ENCODE results near the gene RAB32.
"Not testable (repeated sequence)": the region's sequence is repeated elsewhere in the genome, so short reads cannot be mapped to it uniquely, and the experiment has no call there.

RAB32 gene

DNA sequence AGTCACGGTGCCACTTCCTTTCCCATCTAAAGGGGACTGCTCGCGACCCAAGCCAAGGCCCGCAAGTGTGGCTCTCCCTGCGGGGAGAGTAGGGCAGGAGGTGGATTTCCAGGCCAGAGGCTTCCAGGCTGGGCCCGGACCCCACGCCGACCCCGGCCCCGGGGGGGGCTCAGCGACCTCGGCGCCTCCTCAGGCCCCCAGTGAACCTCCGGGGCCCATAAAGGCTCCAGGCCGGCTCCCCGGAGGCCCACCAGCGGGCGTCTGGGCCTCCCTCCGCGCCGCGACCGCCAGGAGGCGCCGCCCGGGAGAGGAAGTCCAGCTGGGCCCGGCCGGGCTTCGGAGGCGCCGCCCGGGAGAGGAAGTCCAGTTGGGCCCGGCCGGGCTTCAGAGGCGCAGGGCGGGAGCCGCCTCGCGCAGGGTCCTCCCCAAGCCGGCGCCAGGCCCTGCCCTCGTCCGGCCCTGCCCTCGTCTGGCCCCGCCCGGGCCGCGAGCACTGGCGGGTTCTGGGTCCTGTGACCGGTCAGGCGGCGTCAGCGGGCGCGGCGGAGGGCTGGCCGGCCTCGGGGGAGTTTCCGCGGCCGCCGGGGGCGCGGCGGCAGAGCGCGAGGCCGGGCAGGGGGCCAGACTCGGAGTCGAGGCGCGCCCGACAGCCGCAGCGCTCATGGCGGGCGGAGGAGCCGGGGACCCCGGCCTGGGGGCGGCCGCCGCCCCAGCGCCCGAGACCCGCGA, at the start of gene RAB32:
Gene RAB32 (plus strand): TSS at position 623 of the 729 bp plus-strand sequence. CDS start 39 bp downstream, at position 662.
- DNase-seq (ENCODE audit: low read depth in 2 of 2) = peak in 1 of 2 donors; percentile 0

DNA sequence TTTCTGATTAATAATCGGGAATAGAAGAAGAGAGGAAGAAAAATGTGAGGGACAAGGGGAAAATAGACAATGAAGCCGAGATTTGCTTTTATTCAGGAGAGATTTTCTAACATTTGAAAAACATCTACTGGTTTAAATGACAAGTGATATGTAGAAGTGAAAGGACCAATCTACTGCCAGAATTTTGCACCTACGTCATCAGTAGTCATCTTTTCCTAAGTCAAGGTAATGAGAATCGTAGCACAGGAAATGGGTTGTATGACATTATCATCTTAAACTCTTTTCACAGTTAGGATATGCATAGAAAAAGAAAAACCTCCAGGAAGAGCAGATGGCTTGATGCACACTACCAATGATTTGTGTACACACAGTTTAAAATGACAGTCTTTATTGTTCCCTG, 45.3 kb upstream of the RAB32 start:
- DNase-seq (ENCODE audit: low read depth in 2 of 2) = no peak

DNA sequence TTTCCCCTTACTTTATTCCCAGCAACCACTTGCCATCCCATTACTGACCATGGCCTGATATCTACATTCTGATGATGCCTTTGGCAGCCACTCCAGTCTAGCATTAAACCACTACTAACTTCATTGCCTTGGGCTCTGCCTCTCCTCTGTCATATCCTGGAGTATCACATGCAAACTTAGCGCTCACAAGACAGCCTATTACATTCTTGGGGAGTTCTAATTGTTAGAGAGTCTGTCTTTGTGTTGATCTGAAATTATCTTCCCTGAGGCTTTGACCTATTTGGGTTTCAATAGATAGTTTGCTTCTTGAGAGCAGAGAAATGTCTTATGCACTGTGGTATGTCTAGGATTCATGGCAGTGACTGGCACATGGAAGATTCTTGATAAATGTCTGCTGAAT, 40.5 kb upstream of the RAB32 start:
- DNase-seq (ENCODE audit: low read depth in 2 of 2) = no peak

DNA sequence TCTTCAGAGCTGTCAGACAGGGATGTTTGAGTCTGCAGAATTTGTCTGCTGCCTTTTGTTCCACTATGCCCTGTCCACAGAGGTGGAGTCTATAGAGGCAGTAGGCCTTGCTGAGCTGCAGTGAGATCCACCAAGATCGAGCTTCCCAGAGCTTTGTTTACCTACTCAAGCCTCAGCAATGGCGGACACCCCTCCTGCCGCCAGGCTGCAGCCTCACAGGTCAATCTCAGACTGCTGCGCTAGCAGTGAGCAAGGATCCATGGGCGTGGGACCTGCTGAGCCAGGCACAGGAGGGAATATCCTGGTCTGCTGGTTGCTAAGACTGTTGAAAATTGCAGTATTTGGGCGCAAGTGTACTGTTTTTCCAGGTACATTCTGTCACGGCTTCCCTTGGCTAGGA, 28.4 kb upstream of the RAB32 start:
- no peak for DNase-seq (ENCODE audit: low read depth in 2 of 2)

DNA sequence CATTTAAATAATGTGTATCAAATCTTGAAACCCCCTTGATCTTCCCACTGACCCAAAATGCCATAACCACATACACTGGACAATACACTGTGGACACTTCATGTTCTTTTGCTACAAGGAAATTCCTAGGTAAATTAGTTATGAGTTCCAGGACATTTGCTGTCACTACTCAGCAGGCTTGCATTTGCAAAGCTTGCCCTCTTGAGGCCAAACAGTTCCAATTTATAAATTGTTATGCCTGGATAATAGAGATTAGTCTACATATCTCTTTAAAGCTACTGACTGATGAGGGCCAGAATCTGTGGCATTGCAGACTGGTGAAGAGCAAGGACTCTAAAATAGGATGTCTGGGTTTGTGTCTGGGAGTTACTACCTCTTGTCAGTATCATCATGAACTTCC, 17.4 kb upstream of the RAB32 start:
- no peak for DNase-seq (ENCODE audit: low read depth in 2 of 2)

DNA sequence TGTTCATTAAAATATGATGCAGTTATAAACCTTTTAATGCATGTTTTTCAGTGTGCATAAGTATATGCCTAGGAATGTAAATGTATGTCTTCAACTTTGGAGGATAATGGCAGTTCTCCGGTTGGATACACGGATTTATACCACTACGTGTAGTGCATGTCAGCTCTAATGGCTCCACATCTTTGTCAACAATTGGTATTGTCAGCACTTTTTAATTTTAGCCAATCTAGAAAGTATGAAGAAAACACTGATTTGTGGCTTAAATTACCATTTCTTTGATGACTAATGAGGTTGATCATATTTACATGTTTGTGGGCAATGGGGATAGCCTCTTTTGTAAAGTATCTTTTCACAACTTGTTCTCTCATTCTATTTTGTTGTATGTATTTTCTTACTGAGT, 10.9 kb upstream of the RAB32 start:
- DNase-seq (ENCODE audit: low read depth in 2 of 2) = no peak

DNA sequence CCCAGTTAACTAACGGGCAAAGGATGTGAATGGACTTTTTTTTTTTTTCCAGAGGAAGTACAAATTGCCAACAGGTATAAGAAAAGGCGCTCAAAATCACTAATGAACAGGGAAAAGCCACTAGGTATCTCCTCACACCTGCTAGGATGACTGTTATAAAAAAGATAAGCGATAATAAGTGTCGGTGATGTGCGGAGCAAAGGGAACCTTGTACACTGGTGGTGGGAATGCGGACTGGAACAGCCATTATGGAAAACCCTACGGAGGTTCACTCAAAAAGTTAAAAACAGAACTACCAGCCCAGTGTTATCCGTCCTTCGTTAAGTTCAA, 787 bp upstream of the RAB32 start:
- DNase-seq (ENCODE audit: low read depth in 2 of 2) = no peak

DNA sequence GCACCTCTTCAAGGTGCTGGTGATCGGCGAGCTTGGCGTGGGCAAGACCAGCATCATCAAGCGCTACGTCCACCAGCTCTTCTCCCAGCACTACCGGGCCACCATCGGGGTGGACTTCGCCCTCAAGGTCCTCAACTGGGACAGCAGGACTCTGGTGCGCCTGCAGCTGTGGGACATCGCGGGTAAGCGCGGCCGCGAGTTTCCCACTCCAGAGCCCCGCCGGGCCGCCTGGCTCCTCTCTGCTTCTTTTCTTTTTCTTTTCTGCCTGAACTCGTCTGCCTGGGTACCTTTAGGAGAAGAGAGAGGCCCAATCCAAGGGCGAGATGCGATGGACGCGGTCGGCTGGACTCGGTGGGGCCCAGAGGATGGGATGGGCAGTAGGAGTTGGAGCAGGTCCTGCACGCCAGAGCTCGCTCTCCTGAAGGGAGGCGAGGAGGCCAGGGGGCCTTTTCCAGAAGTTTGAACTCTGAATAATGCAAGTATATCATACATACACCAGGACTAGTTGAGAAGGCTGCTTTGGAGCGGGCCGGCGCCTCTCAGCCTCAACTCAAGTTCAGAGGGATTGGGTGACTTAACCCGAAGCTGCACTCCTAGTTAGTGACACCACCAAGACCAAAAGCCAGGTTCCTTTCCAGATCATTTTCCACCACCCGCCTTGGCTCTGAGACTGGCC, 445 bp downstream of the RAB32 start:
- no peak for DNase-seq (ENCODE audit: low read depth in 2 of 2)

DNA sequence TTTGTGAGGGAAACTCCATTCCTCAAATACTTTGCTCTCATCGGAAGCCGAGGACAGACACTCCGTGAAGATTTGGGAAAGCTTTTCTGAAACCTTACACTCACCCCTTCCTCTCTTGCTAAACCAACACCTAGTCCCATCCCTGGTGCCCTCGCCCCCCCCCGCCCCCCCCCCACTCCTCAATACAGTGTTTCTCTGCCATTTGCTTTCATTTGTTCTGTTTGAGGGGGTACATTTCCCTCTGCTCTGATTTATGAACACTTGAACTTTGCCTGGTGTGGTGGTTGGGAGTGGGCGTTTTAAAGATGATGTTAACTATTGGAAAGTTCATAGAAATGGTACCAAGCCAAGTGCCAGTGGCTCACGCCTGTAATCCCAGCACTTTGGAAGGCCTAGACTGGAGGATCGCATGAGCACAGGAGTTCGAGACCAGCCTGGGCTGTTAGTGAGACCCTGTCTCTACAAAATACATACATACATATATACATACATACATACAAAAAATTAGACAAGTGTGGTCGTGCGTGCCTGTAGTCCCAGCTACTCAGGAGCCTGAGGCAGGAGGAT, 1.1 kb downstream of the RAB32 start:
- no peak for DNase-seq (ENCODE audit: low read depth in 2 of 2)

DNA sequence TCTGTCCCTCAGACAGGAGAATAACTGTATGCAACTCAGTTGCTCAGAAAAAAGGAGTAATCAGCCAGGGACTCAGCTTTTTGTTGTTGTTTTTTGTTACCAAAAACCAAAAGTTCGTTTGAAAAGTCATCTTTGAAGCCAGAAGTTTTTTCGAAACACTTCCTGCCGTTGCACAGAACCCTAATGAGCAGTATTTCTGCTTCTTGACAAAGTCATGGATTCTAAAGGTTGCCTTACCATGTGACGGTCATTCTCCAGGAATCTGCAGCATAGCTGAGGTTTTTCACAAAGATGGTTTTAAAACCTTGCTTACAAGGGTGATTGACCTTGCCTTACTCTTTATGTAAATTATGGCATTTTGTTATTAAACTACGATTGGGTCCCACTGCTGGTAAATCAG, 1.9 kb downstream of the RAB32 start:
- DNase-seq (ENCODE audit: low read depth in 2 of 2) = no peak

DNA sequence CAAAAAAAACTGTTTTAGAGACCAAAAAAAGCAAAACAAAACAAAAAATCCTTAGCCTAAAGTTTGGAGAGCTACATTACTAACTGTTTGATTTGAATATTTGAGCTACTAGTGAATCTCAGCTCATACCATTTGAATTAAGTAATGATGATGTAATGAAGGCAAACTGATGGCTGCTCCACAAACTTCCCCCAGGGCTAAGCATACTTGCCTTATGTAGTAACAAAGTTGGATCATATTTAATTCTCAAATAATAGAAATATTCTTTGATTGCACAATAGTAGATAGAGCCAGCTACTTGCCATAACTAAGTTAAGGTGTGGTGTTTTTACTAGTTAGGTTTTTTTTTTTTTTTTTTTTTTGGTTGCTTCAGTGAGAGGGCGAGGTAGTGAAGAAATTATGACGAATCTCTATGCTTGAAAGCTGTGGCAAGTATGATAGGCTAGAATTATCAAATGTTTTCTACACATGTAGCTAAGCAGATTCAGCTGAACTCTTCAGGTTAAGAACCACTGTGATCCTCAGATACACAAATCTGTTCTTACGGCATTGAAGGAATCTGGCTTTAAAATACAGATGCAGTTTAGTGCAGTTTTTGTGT, 2.9 kb downstream of the RAB32 start:
- no peak for DNase-seq (ENCODE audit: low read depth in 2 of 2)

DNA sequence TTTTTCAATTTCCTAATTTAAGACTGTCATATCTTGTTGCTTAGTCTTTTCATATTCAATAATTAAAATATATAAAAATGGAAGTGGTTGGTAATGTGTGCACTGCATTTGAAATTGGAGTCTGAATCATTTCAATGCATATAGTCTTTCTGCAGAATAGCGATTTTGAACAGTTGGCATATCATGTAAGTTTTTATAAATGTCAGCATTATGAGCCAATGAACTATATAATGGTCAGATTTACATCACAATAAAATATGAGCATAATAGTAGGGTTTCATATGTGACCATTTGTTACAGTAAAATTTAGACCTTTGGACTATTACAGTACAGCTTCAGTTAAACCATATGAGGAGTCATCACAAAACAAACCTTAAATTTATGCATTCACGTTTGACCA, 4.3 kb downstream of the RAB32 start:
- no peak for DNase-seq (ENCODE audit: low read depth in 2 of 2)

DNA sequence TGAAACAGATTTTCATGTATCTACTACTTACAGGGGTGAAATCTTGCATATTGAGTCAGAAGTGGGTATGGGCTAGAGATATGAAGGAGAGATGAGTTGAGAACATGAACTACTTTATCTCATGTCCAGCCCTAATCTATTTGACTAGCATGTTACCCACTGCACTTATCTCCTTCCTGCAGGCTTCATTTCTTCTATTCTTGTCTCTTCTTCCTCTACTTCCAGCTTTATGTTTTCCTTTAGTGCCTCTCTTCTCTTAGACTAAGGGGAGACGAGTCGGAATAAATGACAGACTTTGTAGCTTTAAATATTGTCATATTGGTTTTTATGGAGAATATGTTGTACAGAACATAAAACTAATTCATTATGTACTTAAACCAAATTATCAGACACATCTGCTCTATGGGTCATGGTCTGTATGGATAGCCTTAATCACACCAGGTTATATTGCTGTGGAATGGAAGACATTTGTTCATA, 5.3 kb downstream of the RAB32 start:
- DNase-seq (ENCODE audit: low read depth in 2 of 2) = no peak

DNA sequence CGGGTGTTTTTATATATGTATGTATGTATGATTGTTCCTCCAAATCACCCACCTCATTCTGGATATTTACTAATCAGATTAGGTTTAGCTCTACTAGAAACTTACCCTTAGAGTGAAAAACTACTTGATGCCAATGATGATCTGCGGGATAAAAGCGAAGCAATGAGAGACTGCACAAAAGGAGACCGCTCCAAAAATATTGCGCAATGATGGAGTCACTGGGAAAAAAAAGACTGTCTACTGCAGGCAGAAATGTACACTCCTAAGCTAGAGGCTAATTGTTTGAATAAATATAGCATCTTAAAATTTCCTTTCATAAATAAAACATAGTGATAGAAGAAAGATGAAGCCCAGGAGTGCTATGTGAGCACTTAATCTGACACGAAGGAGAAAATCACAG, 7.3 kb downstream of the RAB32 start:
- no peak for DNase-seq (ENCODE audit: low read depth in 2 of 2)

DNA sequence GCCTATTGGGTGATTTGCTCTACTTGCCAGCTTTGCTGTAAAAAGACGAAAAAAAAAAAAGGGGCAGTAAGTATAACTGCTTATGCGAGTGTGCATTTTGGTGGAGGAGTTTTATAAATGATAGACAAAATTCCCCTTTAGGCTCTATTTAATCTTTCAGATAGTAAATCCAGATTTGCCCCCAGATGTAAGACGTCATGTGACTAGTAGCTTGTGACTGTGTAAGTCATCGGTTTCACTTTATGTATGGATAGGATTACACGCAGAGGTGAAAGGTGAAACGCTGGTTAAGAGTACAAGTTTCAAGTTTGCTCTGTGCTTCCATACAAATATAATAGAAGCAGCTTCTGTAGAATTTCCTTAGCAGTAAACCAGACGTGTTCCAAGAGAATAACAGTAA, 7.9 kb downstream of the RAB32 start:
- DNase-seq (ENCODE audit: low read depth in 2 of 2) = no peak

DNA sequence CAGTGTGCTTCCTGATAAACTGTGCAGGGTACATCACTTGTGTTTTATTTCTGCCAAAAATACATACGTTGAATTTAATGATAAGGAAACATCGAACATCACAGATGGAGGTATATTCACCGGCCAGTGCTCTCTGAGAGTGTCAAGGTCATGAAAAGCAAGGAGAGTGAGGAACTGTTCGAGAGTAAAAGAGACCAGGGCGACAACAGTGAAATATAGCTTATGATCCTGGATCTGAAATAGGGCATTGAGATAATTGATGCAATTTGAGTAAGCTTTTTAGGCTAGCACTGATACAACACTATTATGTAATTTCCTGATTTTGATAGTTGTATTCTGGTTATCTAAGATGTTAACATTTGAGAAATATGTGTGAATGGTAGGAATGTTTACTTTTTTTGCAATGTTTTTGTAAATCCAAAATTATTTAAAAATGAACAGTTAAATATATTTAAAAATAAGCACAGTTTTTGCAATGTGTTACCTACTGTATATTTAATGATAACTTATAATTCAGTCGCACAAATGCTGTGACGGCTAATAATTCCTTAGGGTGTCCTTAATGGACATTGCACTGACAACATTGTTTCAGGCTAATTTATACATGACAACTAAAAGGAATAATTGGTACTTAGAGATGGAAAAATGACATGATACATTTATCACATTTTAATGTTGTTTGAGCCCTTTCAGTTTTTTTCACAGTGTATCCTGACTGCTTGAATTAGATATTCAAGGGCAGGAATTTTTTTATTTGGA, 9.9 kb downstream of the RAB32 start:
- no peak for DNase-seq (ENCODE audit: low read depth in 2 of 2)

DNA sequence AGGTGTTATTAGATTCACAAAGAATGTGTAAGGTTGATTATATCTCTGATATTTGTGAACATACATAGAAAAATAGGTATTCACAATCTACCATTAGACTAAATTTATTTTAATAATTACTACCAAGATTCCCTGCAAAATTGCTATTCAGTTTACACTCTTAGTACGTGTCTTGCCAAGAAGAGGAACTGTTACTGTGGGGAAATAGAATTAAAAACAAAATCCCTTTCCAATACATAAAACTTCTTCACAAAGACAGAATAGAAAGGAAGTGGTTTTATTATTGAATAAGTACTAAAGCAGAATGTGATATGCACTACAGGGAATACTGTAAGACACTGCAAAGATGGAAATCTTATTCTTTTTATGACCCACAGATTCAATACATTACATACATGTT, 17.0 kb downstream of the RAB32 start:
- DNase-seq (ENCODE audit: low read depth in 2 of 2) = no peak

DNA sequence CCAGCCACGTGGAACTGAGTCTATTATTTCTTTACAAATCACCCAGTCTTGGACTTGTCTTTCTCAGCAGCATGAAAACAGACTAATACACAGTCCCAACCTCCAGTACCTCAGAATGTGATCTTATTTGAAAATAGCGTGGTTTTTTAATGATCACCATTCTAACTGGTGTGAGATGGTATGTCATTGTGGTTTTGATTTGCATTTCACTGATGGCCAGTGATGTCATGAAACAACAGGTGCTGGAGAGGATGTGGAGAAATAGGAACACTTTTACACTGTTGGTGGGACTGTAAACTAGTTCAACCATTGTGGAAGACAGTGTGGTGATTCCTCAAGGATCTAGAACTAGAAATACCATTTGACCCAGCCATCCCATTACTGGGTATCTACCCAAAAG, 23.0 kb downstream of the RAB32 start:
- DNase-seq (ENCODE audit: low read depth in 2 of 2) = not testable (repeated sequence)

DNA sequence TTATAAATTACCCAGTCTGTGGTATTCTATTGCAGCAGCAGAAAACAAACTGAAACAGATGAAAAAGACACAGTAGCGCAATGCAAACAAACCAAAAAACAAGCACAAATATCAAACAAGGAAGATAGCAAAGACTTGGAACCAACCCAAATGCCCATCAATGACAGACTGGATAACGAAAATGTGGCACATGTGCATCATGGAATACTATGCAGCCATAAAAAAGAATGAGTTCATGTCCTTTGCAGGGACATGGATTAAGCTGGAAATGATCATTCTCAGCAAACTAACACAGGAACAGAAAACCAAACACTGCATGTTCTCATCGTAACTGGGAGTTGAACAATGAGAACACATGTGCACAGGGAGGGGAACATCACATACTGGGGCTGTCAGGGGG, 25.0 kb downstream of the RAB32 start:
- DNase-seq (ENCODE audit: low read depth in 2 of 2) = not testable (repeated sequence)

DNA sequence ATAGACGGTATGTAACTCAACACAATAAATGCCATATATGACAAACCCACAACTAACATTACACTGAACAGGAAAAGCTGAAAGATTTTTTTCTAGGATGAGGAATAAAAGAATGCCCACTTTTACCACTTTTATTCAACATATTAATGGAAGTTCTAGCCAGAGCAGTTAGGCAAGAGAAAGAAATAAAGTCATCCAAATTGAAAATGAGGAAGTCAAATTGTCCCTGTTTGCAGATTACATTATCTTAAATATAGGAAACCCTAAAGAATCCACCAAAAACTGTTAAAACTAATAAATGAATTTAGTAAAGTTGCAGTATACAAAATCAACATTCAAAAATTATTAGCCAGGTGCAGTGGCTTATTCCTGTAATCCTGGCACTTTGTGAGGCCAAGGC, 30.6 kb downstream of the RAB32 start:
- no peak for DNase-seq (ENCODE audit: low read depth in 2 of 2)

DNA sequence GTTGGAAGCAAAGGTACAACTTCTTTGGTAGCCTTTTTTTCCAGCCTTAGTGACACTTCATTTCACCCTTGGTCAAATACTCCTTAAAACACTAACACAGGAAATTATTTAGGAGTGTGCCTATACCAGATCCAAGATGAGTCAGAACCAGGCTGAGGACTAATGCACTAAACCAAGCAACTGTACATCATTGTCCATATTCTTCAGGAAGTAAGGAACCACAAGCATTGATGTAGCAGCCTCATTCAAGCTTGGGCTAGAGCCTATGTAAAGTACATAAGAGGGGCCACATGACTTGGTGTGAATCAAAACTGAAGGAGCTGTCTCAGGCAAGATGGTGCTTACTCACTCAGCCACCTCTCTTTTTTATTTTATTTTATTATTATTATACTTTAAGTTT, 34.4 kb downstream of the RAB32 start:
- no peak for DNase-seq (ENCODE audit: low read depth in 2 of 2)

DNA sequence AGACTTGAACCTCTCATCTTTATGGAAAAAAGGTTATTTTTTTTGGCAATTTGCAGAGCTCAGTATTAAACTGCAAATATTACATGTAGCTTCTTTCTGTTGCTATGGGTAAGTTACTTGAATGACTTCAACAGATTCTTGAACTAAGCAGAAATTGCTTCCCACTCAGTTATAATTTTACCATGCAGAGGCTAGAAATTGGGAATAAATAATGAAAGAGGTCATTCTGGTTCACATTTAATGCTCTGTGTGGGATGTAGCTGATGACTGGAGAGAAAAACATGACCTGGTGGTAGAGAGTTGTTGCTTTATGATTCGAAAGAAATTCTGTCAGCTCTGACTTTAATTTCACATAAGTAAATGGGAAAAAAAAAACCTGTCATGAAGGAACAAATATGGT, 38.3 kb downstream of the RAB32 start:
- no peak for DNase-seq (ENCODE audit: low read depth in 2 of 2)
